ENCODE measurements around the gene TMUB1. TPM values are rescaled to one million over a fixed set of nuclear protein-coding genes. Genes with fewer than 3 reads are reported as not detected.

TMUB1 gene
- total and polyA plus RNA-seq, 2 donors from 2014 or later, result 36.9 to 79.9 TPM

DNA sequence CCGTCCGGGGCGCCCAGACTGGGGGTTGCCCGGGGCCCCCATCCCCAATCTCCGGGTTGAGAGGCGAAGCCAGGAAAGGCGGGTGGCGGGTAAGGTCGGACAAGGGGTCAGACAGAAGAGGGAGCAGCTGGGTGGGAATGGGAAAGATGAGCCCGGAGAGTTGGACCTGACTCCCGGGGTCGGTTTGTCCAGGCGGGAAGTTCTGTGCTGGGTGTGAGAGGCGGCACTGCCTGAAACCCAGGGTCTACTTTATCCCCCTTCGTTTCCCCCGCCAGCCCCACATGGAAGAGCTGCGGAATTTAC is 23.2 kb downstream of the TMUB1 start:
- Histone ChIP-seq H3K4me1 (ENCODE audit: control insufficient read depth in 2 of 3, insufficient read depth in 2 of 3, low read depth in 1 of 3, low read length in 3 of 3) (peaks cover 4 to 38% (median 19%) of the 10 kb centered on the region in 3 donors), H3K9ac (ENCODE audit: low read length in 3 of 3) (peak overlapping the region; percentile 26 to 95 (median 37)), H3K4me3 (ENCODE audit: low read length in 3 of 3) (peak overlapping the region; percentile 56 to 93 (median 71)), H3K36me3 (ENCODE audit: control insufficient read depth in 2 of 3, insufficient read depth in 3 of 3, low read length in 3 of 3) (peaks cover 0 to 6% (median 4%) of the 10 kb centered on the region in 3 donors), H3K27ac (ENCODE audit: low read depth in 2 of 2, low read length in 2 of 2) (peak overlapping the region; percentile 99 to 100), H3K27me3 (ENCODE audit: control insufficient read depth, insufficient read depth, low read length) (no peaks in the 10 kb centered on the region), H3K9me3 (ENCODE audit: control insufficient read depth in 2 of 3, insufficient read depth in 1 of 3, low read length in 3 of 3) (no peaks in the 10 kb centered on the region)
- intact Hi-C loops (cut with DNase I), result no loop called here
- DNase-seq (no peak), FAIRE-seq (no peak)
- TF ChIP-seq, protein P1, sequence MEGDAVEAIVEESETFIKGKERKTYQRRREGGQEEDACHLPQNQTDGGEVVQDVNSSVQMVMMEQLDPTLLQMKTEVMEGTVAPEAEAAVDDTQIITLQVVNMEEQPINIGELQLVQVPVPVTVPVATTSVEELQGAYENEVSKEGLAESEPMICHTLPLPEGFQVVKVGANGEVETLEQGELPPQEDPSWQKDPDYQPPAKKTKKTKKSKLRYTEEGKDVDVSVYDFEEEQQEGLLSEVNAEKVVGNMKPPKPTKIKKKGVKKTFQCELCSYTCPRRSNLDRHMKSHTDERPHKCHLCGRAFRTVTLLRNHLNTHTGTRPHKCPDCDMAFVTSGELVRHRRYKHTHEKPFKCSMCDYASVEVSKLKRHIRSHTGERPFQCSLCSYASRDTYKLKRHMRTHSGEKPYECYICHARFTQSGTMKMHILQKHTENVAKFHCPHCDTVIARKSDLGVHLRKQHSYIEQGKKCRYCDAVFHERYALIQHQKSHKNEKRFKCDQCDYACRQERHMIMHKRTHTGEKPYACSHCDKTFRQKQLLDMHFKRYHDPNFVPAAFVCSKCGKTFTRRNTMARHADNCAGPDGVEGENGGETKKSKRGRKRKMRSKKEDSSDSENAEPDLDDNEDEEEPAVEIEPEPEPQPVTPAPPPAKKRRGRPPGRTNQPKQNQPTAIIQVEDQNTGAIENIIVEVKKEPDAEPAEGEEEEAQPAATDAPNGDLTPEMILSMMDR (IDR thresholded peaks at IDR 0.05; ENCODE audit: borderline replicate concordance, extremely low read depth, insufficient read depth), result no peak

DNA sequence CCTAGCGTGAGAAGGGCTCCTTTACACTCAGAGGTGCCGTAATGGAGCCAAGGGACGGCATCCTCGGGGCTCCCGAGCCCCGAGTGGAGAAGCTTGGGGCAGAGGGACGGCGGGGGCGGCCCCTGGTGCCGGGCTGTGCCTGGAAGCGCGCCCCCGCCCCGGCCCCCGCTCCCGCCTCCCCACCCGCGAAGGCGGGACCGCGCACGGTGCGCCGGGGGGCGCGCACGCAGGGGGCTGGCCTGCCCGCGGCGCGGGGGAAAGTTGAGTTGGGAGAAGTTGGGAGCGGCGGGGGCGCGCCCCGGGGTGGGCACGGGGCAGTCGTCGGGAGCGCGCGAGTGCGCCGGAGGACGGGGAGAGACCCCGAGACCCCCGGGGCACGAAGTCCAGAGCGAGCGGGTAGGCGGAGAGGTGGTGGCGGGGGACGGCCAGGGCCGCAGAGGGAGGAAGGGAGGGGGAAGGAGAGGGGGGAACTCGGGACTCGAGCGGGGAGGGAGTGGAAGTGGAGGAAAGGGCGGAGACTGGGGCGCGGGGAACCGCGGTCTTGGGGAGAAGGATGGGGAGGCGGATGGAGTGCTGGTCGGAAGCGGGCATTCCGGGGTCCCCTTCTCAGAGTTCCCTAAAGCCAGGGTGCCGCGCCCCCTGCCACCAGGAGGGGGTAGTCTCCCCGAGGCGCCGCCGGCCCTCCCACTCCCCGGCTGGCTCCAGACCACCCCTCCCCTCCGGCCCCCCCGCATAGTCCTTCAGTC is 23.8 kb downstream of the TMUB1 start, which contains the start of gene SLC4A2:
TSS of gene SLC4A2 (plus strand) at position 223 of the 746 bp plus-strand sequence. CDS start 2,399 bp downstream, outside the sequence.
- Histone ChIP-seq H3K4me1 (ENCODE audit: control insufficient read depth in 2 of 3, insufficient read depth in 2 of 3, low read depth in 1 of 3, low read length in 3 of 3) (peaks cover 4 to 38% (median 19%) of the 10 kb centered on the region in 3 donors), H3K9me3 (ENCODE audit: control insufficient read depth in 2 of 3, insufficient read depth in 1 of 3, low read length in 3 of 3) (no peaks in the 10 kb centered on the region), H3K27ac (ENCODE audit: low read depth in 2 of 2, low read length in 2 of 2) (peak within 1 kb of the TSS; percentile 99 to 100), H3K27me3 (ENCODE audit: control insufficient read depth, insufficient read depth, low read length) (no peaks in the 10 kb centered on the region), H3K36me3 (ENCODE audit: control insufficient read depth in 2 of 3, insufficient read depth in 3 of 3, low read length in 3 of 3) (peaks cover 0 to under 1% (median 0%) of the 10 kb centered on the region in 3 donors), H3K9ac (ENCODE audit: low read length in 3 of 3) (peak within 1 kb of the TSS; percentile 50 to 95 (median 93)), H3K4me3 (ENCODE audit: low read length in 3 of 3) (peak within 1 kb of the TSS; percentile 71 to 93 (median 82))
- TF ChIP-seq, protein P1 (IDR thresholded peaks at IDR 0.05; ENCODE audit: borderline replicate concordance, extremely low read depth, insufficient read depth), result no peak
- intact Hi-C loops (cut with DNase I), result no loop called here
- FAIRE-seq (no peak), DNase-seq (peak; percentile 80 to 93 (median 90))

- DNase-seq (peak in 3 of 5 donors; percentile 52 to 79 (median 53)), FAIRE-seq (no peak)
- no peaks in the 10 kb centered on the region for H3K27me3 ChIP-seq (ENCODE audit: control insufficient read depth, insufficient read depth, low read length)
- peak overlapping the region; percentile 71 to 93 (median 82) for H3K4me3 ChIP-seq (ENCODE audit: low read length in 3 of 3)
- TF ChIP-seq, protein P1 (IDR thresholded peaks at IDR 0.05; ENCODE audit: borderline replicate concordance, extremely low read depth, insufficient read depth), result no peak
- no peaks in the 10 kb centered on the region for H3K9me3 ChIP-seq (ENCODE audit: control insufficient read depth in 2 of 3, insufficient read depth in 1 of 3, low read length in 3 of 3)
- peaks cover 4 to 38% (median 19%) of the 10 kb centered on the region in 3 donors for H3K4me1 ChIP-seq (ENCODE audit: control insufficient read depth in 2 of 3, insufficient read depth in 2 of 3, low read depth in 1 of 3, low read length in 3 of 3)
- H3K9ac ChIP-seq (ENCODE audit: low read length in 3 of 3), result peak overlapping the region; percentile 50 to 95 (median 93)
- no peaks in the 10 kb centered on the region for H3K36me3 ChIP-seq (ENCODE audit: control insufficient read depth in 2 of 3, insufficient read depth in 3 of 3, low read length in 3 of 3)
- H3K27ac ChIP-seq (ENCODE audit: low read depth in 2 of 2, low read length in 2 of 2), result peak overlapping the region; percentile 99 to 100
- intact Hi-C loops (cut with DNase I), result no loop called here
Observed at GRCh38 chr7:151058781-151059366, 24.4 kb downstream of the TMUB1 start.
